IMR-90 (cell line): ENCODE measurements around the gene RNF123. TPM values are rescaled to one million over a fixed set of nuclear protein-coding genes. Genes with fewer than 3 reads are reported as not detected.

Experiments used
- ATAC-seq: fragments of 200-7000 bp; cut with Tn5 transposase; 2 replicates; pipeline ENCODE4 v1.9.1; 2020; ENCODE audit warnings: low read depth, mild to moderate bottlenecking, moderate library complexity
- BruUV-seq: library from RNA; stranded (reverse); fragments of 400-500 nt; replicated peaks from 2 replicates; lab custom pipeline; 2021; lab: Mats Ljungman, UMichigan
- CTCF ChIA-PET: fragments of 300-600 bp; formaldehyde crosslinking; extraction: SDS; loops from one replicate; lab custom pipeline; 2021; ENCODE audit warnings: antibody characterized with exemption; lab: Yijun Ruan, JAX
- POLR2A ChIA-PET: fragments of 300-600 bp; sonication (Branson Sonifier 250); formaldehyde crosslinking; loops from one replicate; lab custom pipeline; 2022; ENCODE audit warnings: antibody characterized with exemption; ENCODE audit not compliant: unreplicated experiment; lab: Charles Lee
- DNase-seq: peaks from one replicate; pipeline ENCODE4 v3.0.0; 2013
- H2AFZ ChIP-seq: replicated peaks from 2 replicates; pipeline ENCODE3; 2013; ENCODE audit warnings: low read length, mild to moderate bottlenecking; ENCODE audit not compliant: poor library complexity
- H2AK5ac ChIP-seq: 2 replicates; pipeline ENCODE4 v1.6.1; 2013; ENCODE audit warnings: low read depth, low read length, inconsistent platforms
- H2AK9ac ChIP-seq: replicated peaks from 2 replicates; pipeline ENCODE3; 2013; ENCODE audit warnings: mild to moderate bottlenecking, low read depth, low read length, moderate library complexity; ENCODE audit not compliant: poor library complexity
- H2BK120ac ChIP-seq: 2 replicates; pipeline ENCODE4 v1.6.1; 2013; ENCODE audit warnings: low read depth, low read length, inconsistent platforms
- H2BK15ac ChIP-seq: 3 replicates; pipeline ENCODE4 v1.6.1; 2013; ENCODE audit warnings: low read depth, low read length, inconsistent platforms
- H2BK20ac ChIP-seq: 2 replicates; pipeline ENCODE4 v1.6.1; 2013; ENCODE audit warnings: low read depth, mild to moderate bottlenecking, inconsistent platforms, low read length, moderate library complexity
- H2BK5ac ChIP-seq: 2 replicates; pipeline ENCODE4 v1.6.1; 2013; ENCODE audit warnings: mild to moderate bottlenecking, low read depth, low read length, inconsistent platforms; ENCODE audit not compliant: poor library complexity, severe bottlenecking
- H3K14ac ChIP-seq: replicated peaks from 2 replicates; pipeline ENCODE4 v1.6.1; 2013; ENCODE audit warnings: low read depth, low read length, inconsistent platforms
- H3K18ac ChIP-seq: 2 replicates; pipeline ENCODE4 v1.6.1; 2013; ENCODE audit warnings: low read depth, low read length, control low read depth
- H3K23ac ChIP-seq: 2 replicates; pipeline ENCODE4 v1.6.1; 2013; ENCODE audit warnings: low read depth, low read length, inconsistent platforms
- H3K27ac ChIP-seq: 2 replicates; pipeline ENCODE4 v1.5.1; 2013; ENCODE audit warnings: mild to moderate bottlenecking, control low read depth, low read length; ENCODE audit not compliant: insufficient read depth
- H3K27me3 ChIP-seq: 2 replicates; pipeline ENCODE4 v1.6.1; 2013; ENCODE audit warnings: low read length; ENCODE audit not compliant: control insufficient read depth, insufficient read depth
- H3K36me3 ChIP-seq: 2 replicates; pipeline ENCODE4 v1.6.1; 2013; ENCODE audit warnings: low read length, mixed read lengths; ENCODE audit not compliant: control insufficient read depth, insufficient read depth
- H3K4ac ChIP-seq: 2 replicates; pipeline ENCODE4 v1.6.1; 2013; ENCODE audit warnings: low read depth, low read length, inconsistent platforms
- H3K4me1 ChIP-seq: 2 replicates; pipeline ENCODE4 v1.6.1; 2013; ENCODE audit warnings: low read length, mixed read lengths; ENCODE audit not compliant: control insufficient read depth, insufficient read depth
- H3K4me2 ChIP-seq: 2 replicates; pipeline ENCODE4 v1.6.1; 2013; ENCODE audit warnings: low read depth, mild to moderate bottlenecking, control low read depth, low read length, moderate library complexity
- H3K4me3 ChIP-seq: 2 replicates; pipeline ENCODE4 v1.5.1; 2013; ENCODE audit warnings: low read depth, mild to moderate bottlenecking, control low read depth, low read length, moderate library complexity; ENCODE audit not compliant: insufficient read depth
- H3K56ac ChIP-seq: 2 replicates; pipeline ENCODE4 v1.6.1; 2013; ENCODE audit warnings: low read length, inconsistent platforms; ENCODE audit not compliant: insufficient read depth; ENCODE audit errors: extremely low read depth
- H3K79me1 ChIP-seq, 2 experiments: 2 replicates each; pipeline ENCODE4 v1.6.1; 2013; ENCODE audit warnings: low read length in 2 of 2, inconsistent platforms in 1 of 2, low read depth in 1 of 2
- H3K9ac ChIP-seq: 2 replicates; pipeline ENCODE4 v1.6.1; 2013; ENCODE audit warnings: low read depth, low read length, control low read depth
- H3K9me1 ChIP-seq: 2 replicates; pipeline ENCODE4 v1.6.1; 2013; ENCODE audit warnings: low read length, inconsistent platforms; ENCODE audit not compliant: insufficient read depth
- H3K9me3 ChIP-seq: 2 replicates; pipeline ENCODE4 v1.6.1; 2013; ENCODE audit warnings: low read length; ENCODE audit not compliant: control insufficient read depth, insufficient read depth
- H4K20me1 ChIP-seq: 2 replicates; pipeline ENCODE4 v1.6.1; 2013; ENCODE audit warnings: low read length, inconsistent platforms; ENCODE audit not compliant: insufficient read depth
- H4K5ac ChIP-seq: 2 replicates; pipeline ENCODE4 v1.6.1; 2013; ENCODE audit warnings: mild to moderate bottlenecking, low read depth, low read length, control low read depth
- H4K8ac ChIP-seq, 2 experiments: 2 replicates each; pipeline ENCODE4 v1.6.1; 2013; ENCODE audit warnings: low read depth in 2 of 2, low read length in 2 of 2, control low read depth in 1 of 2, inconsistent platforms in 1 of 2
- H4K91ac ChIP-seq: 2 replicates; pipeline ENCODE4 v1.6.1; 2013; ENCODE audit warnings: low read depth, low read length, inconsistent platforms; ENCODE audit not compliant: insufficient read depth
- MAZ ChIP-seq: IDR thresholded peaks from 2 replicates; pipeline ENCODE4 v1.6.1; 2012; ENCODE audit warnings: low read depth, mild to moderate bottlenecking, low read length, improper control_type of control experiment, moderate library complexity, borderline replicate concordance
- NFE2L2 ChIP-seq: fragments of 150-350 bp; IDR thresholded peaks from 2 replicates; pipeline ENCODE4 v1.6.1; 2016; ENCODE audit warnings: low read depth, mild to moderate bottlenecking, low read length
- RAD21 ChIP-seq: IDR thresholded peaks from 2 replicates; pipeline ENCODE4 v1.6.1; 2012; ENCODE audit warnings: low read length, improper control_type of control experiment
- RFX5 ChIP-seq: IDR thresholded peaks from 2 replicates; pipeline ENCODE4 v1.8.0; 2012; ENCODE audit warnings: low read depth, mild to moderate bottlenecking, low read length, moderate library complexity
- WGBS, 2 experiments: methylation state at CpG; one replicate each; pipeline versions ENCODE4 v1.1.5 to v1.1.7; 2013; ENCODE audit warnings: missing lambda C conversion rate in 2 of 2; ENCODE audit not compliant: insufficient read length in 1 of 2; ENCODE audit errors: extremely low coverage in 2 of 2; 5-methylcytosine and 5-hydroxymethylcytosine counted together
- dilution Hi-C: fragments of 300-500 bp; cut with HindIII; formaldehyde crosslinking; loops from one replicate; pipeline ENCODE4 v1.14.3; 2018; ENCODE audit warnings: low sequenced_read_pairs; ENCODE audit not compliant: unreplicated experiment
- in situ Hi-C: fragments of 300-500 bp; cut with MboI; formaldehyde crosslinking; loops from 3 replicates; pipeline ENCODE4 v1.14.3; 2019; ENCODE audit warnings: low sequenced_read_pairs, inconsistent platforms, mixed read lengths
- intact Hi-C: fragments of 100-400 bp; cut with micrococcal nuclease; formaldehyde crosslinking; loops from 2 replicates; pipeline ENCODE4 v1.10.0; 2022
- polyA plus RNA-seq, 3 experiments: library from polyadenylated mRNA; depleted of rRNA; stranded (reverse); fragments of >200 nt; gene quantifications; 2 replicates each; pipeline ENCODE4 v1.2.3, GENCODE V29; 2012; ENCODE audit warnings: low replicate concordance in 1 of 3
- total RNA-seq: library from RNA; depleted of rRNA; stranded (reverse); fragments of >200 nt; gene quantifications from 2 replicates; pipeline ENCODE4 v1.2.3, GENCODE V29; 2012
- TF ChIP-seq, protein P1 (sequence below): fragments of 150-350 bp; IDR thresholded peaks from 2 replicates; pipeline ENCODE4 v1.6.1; 2016; ENCODE audit warnings: low read depth, mild to moderate bottlenecking, low read length, moderate library complexity, borderline replicate concordance
- TF ChIP-seq, protein P2 (sequence below): conservative IDR thresholded peaks from 2 replicates; pipeline ENCODE4 v1.5.1; 2012; ENCODE audit warnings: mild to moderate bottlenecking, low read depth, low read length, improper control_type of control experiment
- TF ChIP-seq, protein P3 (sequence below): fragments of 150-350 bp; IDR thresholded peaks from 2 replicates; pipeline ENCODE4 v1.6.1; 2017; ENCODE audit warnings: mild to moderate bottlenecking, antibody characterized with exemption, low read length, low read depth

RNF123 gene
- total and polyA plus RNA-seq, 2 of the 4 experiments (the other 2 are of a cell fraction), result 13.4 to 37.7 TPM

DNA sequence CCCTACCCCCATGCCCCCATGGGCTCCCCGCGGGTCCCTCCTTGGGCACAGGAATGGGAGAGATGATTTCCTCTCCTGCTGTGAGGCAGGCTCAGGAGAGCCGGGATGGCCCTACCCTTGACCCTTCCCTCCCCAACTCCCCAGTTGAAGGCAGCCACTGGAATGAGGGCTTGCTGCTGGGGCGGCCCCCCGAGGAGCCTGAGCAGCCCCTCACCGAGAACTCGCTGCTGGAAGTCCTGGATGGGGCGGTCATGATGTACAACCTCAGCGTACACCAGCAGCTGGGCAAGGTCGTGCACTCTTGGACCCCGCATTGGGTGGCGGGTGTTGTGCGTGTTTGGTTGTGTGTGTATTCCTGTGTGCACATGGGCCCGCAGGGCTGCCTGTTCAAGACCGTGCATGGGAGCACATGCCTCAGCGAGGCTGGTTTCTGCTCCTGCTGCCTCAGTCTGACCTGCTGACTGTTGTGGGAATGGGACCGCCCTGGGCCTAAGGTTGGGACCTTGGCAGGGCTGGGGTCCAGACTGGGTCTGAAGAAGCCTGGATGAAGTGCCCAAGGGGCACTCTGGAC is 16.1 kb downstream of the RNF123 start:
- no peak overlapping the region for H2BK120ac ChIP-seq
- no peak overlapping the region for H3K23ac ChIP-seq
- no peak overlapping the region for H3K4me2 ChIP-seq
- no peak overlapping the region for H2AK9ac ChIP-seq
- no peaks in the 10 kb centered on the region for H3K4me1 ChIP-seq
- no peak overlapping the region for H3K4me3 ChIP-seq
- no peak overlapping the region for H2BK20ac ChIP-seq
- H4K5ac ChIP-seq, result no peak overlapping the region
- no peak overlapping the region for H2BK5ac ChIP-seq
- H2BK15ac ChIP-seq, result no peak overlapping the region
- H3K36me3 ChIP-seq, result peaks cover 35% of the 10 kb centered on the region
- ATAC-seq (no peak), DNase-seq (no peak)
- no peak overlapping the region for H3K18ac ChIP-seq
- H4K8ac ChIP-seq, result no peak overlapping the region
- no peak overlapping the region for H3K27ac ChIP-seq
- TF ChIP-seq RAD21 (no peak), RFX5 (no peak), MAZ (no peak), NFE2L2 (no peak)
- TF ChIP-seq, protein P1, sequence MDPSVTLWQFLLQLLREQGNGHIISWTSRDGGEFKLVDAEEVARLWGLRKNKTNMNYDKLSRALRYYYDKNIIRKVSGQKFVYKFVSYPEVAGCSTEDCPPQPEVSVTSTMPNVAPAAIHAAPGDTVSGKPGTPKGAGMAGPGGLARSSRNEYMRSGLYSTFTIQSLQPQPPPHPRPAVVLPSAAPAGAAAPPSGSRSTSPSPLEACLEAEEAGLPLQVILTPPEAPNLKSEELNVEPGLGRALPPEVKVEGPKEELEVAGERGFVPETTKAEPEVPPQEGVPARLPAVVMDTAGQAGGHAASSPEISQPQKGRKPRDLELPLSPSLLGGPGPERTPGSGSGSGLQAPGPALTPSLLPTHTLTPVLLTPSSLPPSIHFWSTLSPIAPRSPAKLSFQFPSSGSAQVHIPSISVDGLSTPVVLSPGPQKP, result no peak
- TF ChIP-seq, protein P2, sequence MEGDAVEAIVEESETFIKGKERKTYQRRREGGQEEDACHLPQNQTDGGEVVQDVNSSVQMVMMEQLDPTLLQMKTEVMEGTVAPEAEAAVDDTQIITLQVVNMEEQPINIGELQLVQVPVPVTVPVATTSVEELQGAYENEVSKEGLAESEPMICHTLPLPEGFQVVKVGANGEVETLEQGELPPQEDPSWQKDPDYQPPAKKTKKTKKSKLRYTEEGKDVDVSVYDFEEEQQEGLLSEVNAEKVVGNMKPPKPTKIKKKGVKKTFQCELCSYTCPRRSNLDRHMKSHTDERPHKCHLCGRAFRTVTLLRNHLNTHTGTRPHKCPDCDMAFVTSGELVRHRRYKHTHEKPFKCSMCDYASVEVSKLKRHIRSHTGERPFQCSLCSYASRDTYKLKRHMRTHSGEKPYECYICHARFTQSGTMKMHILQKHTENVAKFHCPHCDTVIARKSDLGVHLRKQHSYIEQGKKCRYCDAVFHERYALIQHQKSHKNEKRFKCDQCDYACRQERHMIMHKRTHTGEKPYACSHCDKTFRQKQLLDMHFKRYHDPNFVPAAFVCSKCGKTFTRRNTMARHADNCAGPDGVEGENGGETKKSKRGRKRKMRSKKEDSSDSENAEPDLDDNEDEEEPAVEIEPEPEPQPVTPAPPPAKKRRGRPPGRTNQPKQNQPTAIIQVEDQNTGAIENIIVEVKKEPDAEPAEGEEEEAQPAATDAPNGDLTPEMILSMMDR, result no peak
- TF ChIP-seq, protein P3, sequence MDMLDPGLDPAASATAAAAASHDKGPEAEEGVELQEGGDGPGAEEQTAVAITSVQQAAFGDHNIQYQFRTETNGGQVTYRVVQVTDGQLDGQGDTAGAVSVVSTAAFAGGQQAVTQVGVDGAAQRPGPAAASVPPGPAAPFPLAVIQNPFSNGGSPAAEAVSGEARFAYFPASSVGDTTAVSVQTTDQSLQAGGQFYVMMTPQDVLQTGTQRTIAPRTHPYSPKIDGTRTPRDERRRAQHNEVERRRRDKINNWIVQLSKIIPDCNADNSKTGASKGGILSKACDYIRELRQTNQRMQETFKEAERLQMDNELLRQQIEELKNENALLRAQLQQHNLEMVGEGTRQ, result no peak
- POLR2A ChIA-PET, result no interaction called here
- dilution Hi-C loops, result no loop called here
- H3K4ac ChIP-seq, result no peak overlapping the region
- H3K56ac ChIP-seq, result no peak overlapping the region
- H2AK5ac ChIP-seq, result no peak overlapping the region
- H3K14ac ChIP-seq, result no peak overlapping the region
- no peak overlapping the region for H3K9ac ChIP-seq
- CTCF ChIA-PET, result no interaction called here
- no peak overlapping the region for H2AFZ ChIP-seq
- peaks cover 7% of the 10 kb centered on the region; the same call in 1 of the 2 replicates for H4K20me1 ChIP-seq
- no peaks in the 10 kb centered on the region for H3K27me3 ChIP-seq
- H3K9me1 ChIP-seq, result no peaks in the 10 kb centered on the region
- no peaks in the 10 kb centered on the region for H3K9me3 ChIP-seq
- no TSS peak for BruUV-seq
- in situ Hi-C loops, result no loop called here
- intact Hi-C loops, result loop anchor here (10.0 kb wide), 1 partner anchor 389 kb away; no protein-coding TSS in a partner anchor
- H3K79me1 ChIP-seq, result no peaks in the 10 kb centered on the region
- no peak overlapping the region for H4K91ac ChIP-seq
- 95% methylated on average over 7 of the region's 17 CpGs; no CpG with 5 or more reads in 1 of the 2 experiments for WGBS, 2 experiments
